Testis (tissue), 5 donors: ENCODE results near the gene CARHSP1. TPM values are rescaled to one million over a fixed set of nuclear protein-coding genes. Genes with fewer than 3 reads are reported as not detected.
A peak's percentile ranks its signal among the peaks of the same experiment; 100 is the strongest.
"Not testable (repeated sequence)": the region's sequence is repeated elsewhere in the genome, so short reads cannot be mapped to it uniquely, and the experiment has no call there.

Experiments
- DNase-seq: peaks from one replicate; pipeline ENCODE4 v3.0.0-alpha.2; 2019
- H3K27ac ChIP-seq, 2 donors: fragments of 200-600 bp; sonication (generic); one replicate each; pipeline ENCODE4 v1.5.1; 2019
- H3K27me3 ChIP-seq: fragments of 200-600 bp; sonication (generic); one replicate; pipeline ENCODE4 v1.5.1; 2019
- H3K36me3 ChIP-seq: fragments of 200-600 bp; sonication (generic); one replicate; pipeline ENCODE4 v1.5.1; 2017; ENCODE audit warnings: low read depth; ENCODE audit errors: missing control alignments
- H3K4me1 ChIP-seq: fragments of 200-600 bp; sonication (generic); one replicate; pipeline ENCODE4 v1.5.1; 2019
- H3K4me3 ChIP-seq, 2 donors: fragments of 200-600 bp; sonication (generic); one replicate each; pipeline ENCODE4 v1.5.1; 2017 to 2019
- H3K9me3 ChIP-seq: fragments of 200-600 bp; sonication (generic); one replicate; pipeline ENCODE4 v1.5.1; 2017
- CTCF ChIP-seq, 3 experiments: fragments of 450-650 bp in 2 of 3; fragments of 200-600 bp in 1 of 3; sonication (generic) in 1 of 3; IDR thresholded peaks; one replicate each; pipeline ENCODE4 v1.5.1; 2016 to 2019; ENCODE audit warnings: antibody characterized with exemption in 3 of 3, mild to moderate bottlenecking in 2 of 3, moderate library complexity in 1 of 3
- POLR2A ChIP-seq: fragments of 450-650 bp; IDR thresholded peaks from one replicate; pipeline ENCODE4 v1.6.1; 2017; ENCODE audit warnings: antibody characterized with exemption, mild to moderate bottlenecking, moderate library complexity
- WGBS, 2 donors: methylation state at CpG; one replicate each; pipeline ENCODE4 v1.1.5; 2018; 5-methylcytosine and 5-hydroxymethylcytosine counted together
- intact Hi-C: fragments of 100-400 bp; cut with DNase I; formaldehyde crosslinking; loops from one replicate; pipeline ENCODE4 v1.15.1; 2023; ENCODE audit warnings: low total_unique reads
- long read RNA-seq, 2 donors: transcript quantifications; one replicate each; lab custom pipeline, GENCODE V29; 2026
- polyA plus RNA-seq: library from polyadenylated mRNA; stranded (reverse); fragments of 350-450 nt; fragmentation: Illumina TruSeq; extraction: RNeasy Lipid Tissue Mini Kit (QIAGEN cat#74804); gene quantifications from one replicate; pipeline ENCODE4 v1.2.3, GENCODE V29; 2014; ENCODE audit warnings: low read depth, low replicate concordance; ENCODE audit not compliant: insufficient read depth
- total RNA-seq, 2 donors: library from RNA; depleted of rRNA; stranded (reverse); fragments of >200 nt; gene quantifications; one replicate each; pipeline ENCODE4 v1.2.3, GENCODE V29; 2016

CARHSP1 gene
- total RNA-seq (100 to 1,000 TPM; 241 to 437 TPM), polyA plus RNA-seq (457 TPM)
- long read RNA-seq, donor 1, transcript CARHSP1-201 (4 exons, 746 nt) = major isoform, 44 of 75 reads
- long read RNA-seq, donor 1, partial matches to known transcripts = 25 of 75 reads
- long read RNA-seq, donor 1, other reads (novel, unspliced or antisense) = 0 of 75 reads
- long read RNA-seq, donor 2, transcript CARHSP1-201 (4 exons, 746 nt) = major isoform, 19 of 57 reads
- long read RNA-seq, donor 2, partial matches to known transcripts = 36 of 57 reads
- long read RNA-seq, donor 2, other reads (novel, unspliced or antisense) = 0 of 57 reads

- Histone ChIP-seq H3K27ac (peak within 1 kb of the TSS; percentile 47 to 81), H3K9me3 (no peaks in the 10 kb centered on the region), H3K27me3 (no peaks in the 10 kb centered on the region), H3K36me3 (no peaks in the 10 kb centered on the region), H3K4me3 (peak within 1 kb of the TSS; percentile 73 to 80), H3K4me1 (peaks cover 35% of the 10 kb centered on the region)
- WGBS, 2 donors = 0 to 1% methylated on average over 4 to 78 of the region's 83 CpGs
- DNase-seq = peak; percentile 91
- TF ChIP-seq CTCF (IDR thresholded peaks at IDR 0.05) = no peak
- TF ChIP-seq POLR2A = no peak
- intact Hi-C loops = no loop called here
Measured at GRCh38 chr16:8868416-8869211, at the start of gene CARHSP1. TSS of gene CARHSP1 (minus strand) at chr16:8869006. CDS start at chr16:8859328, 9,678 bp downstream.

GRCh38 chr16:8917336-8917735 lies 48.5 kb upstream of the CARHSP1 start:
- H3K4me3 ChIP-seq, intact Hi-C loops, H3K4me1 ChIP-seq, DNase-seq, H3K36me3 ChIP-seq, H3K27ac ChIP-seq, H3K9me3 ChIP-seq, H3K27me3 ChIP-seq: not testable (repeated sequence)
- 89 to 94% methylated on average over 10 of the region's 10 CpGs for WGBS, 2 donors

GRCh38 chr16:8916541-8917225 lies 47.9 kb upstream of the CARHSP1 start:
- DNase-seq = no peak
- Histone ChIP-seq H3K9me3 (no peaks in the 10 kb centered on the region), H3K36me3 (no peaks in the 10 kb centered on the region), H3K27me3 (no peaks in the 10 kb centered on the region), H3K4me1 (no peaks in the 10 kb centered on the region), H3K4me3 (no peak overlapping the region), H3K27ac (no peak overlapping the region)
- WGBS, 2 donors = 61 to 81% methylated on average over 5 of the region's 5 CpGs
- TF ChIP-seq CTCF (IDR thresholded peaks at IDR 0.05) (no peak), POLR2A (no peak)
- intact Hi-C loops = no loop called here

GRCh38 chr16:8915722-8916301 lies 47.0 kb upstream of the CARHSP1 start:
- no peaks in the 10 kb centered on the region for H3K36me3 ChIP-seq
- intact Hi-C loops = no loop called here

More at GRCh38 chr16:8915722-8916301, 47.0 kb upstream of the CARHSP1 start:
- H3K4me3 ChIP-seq = no peak overlapping the region
- H3K9me3 ChIP-seq = no peaks in the 10 kb centered on the region
- no peak for DNase-seq
- 90 to 92% methylated on average over 7 of the region's 7 CpGs for WGBS, 2 donors
- H3K27me3 ChIP-seq = no peaks in the 10 kb centered on the region
- H3K27ac ChIP-seq = no peak overlapping the region
- TF ChIP-seq CTCF (IDR thresholded peaks at IDR 0.05) = no peak
- no peak for TF ChIP-seq POLR2A
- no peaks in the 10 kb centered on the region for H3K4me1 ChIP-seq
